ENCODE results near the gene MED7. TPM values are rescaled to one million over a fixed set of nuclear protein-coding genes. Genes with fewer than 3 reads are reported as not detected.

Gene MED7
- total RNA-seq, 1 experiment from 2014 or later: 24.1 TPM

DNA sequence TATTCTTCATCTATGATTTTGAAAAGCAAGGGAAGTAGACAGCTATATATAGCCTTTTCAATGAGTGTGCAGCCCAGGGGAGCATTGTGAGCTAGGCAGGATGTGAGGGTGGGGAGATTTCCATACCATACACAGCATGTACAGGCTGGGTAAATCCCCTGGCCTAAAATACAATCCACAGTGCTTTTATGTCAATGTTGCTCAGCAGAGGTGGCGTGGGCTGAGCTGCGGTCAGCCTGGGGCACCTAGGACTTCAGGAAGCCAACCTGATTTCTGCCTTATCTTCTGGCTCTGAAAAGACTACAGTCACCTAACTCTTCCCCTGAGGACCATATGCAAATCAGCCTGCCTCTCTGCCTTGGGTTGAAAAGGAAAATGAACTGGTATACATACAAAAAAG is 29.7 kb upstream of the MED7 start:
- H3K27me3 Mint-ChIP-seq (ENCODE audit: unreplicated experiment): peaks cover 10% of the 10 kb centered on the region
- no peak for DNase-seq
- CTCF ChIA-PET: interaction anchor here (0.6 kb wide), 1 partner anchor 30 kb away, joined by 4 read pairs; the partner anchor contains the start of gene MED7
- no peak for TF ChIP-seq CTCF (IDR thresholded peaks at IDR 0.05; ENCODE audit: unreplicated experiment)
- H3K27ac Mint-ChIP-seq (ENCODE audit: unreplicated experiment): no peak overlapping the region
- intact Hi-C loops (cut with micrococcal nuclease; ENCODE audit: unreplicated experiment): no loop called here
- no peaks in the 10 kb centered on the region for H3K4me1 Mint-ChIP-seq (ENCODE audit: low read depth, unreplicated experiment)
- no peaks in the 10 kb centered on the region for H3K9me3 Mint-ChIP-seq (ENCODE audit: low read depth, unreplicated experiment)
- H3K36me3 Mint-ChIP-seq (ENCODE audit: insufficient read depth, unreplicated experiment): no peaks in the 10 kb centered on the region
- BruUV-seq (replicated peaks): no TSS peak
- no peak overlapping the region for H3K4me3 Mint-ChIP-seq (ENCODE audit: low read depth, unreplicated experiment)

DNA sequence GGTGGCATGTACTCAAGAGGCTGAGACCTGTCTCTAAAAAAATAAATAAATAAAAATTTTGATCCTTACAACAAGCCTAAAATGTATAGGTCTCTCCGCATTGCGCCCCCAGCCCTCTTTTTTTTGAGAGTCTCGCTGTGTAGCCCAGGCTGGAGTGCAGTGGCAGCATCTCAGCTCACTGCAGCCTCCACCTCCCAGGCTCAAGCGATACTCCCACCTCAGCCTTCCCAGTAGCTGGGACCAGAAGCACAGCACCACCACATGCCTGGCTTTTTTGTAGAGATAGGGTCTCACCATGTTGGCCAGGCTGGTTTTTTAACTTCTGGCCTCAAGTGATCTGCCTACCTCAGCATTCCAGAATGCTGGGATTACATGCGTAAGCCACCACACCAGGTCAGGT is 25.6 kb upstream of the MED7 start:
- no TSS peak for BruUV-seq (replicated peaks)
- Mint-ChIP-seq H3K4me3 (ENCODE audit: low read depth, unreplicated experiment) (no peak overlapping the region), H3K27me3 (ENCODE audit: unreplicated experiment) (peaks cover 27% of the 10 kb centered on the region), H3K4me1 (ENCODE audit: low read depth, unreplicated experiment) (no peaks in the 10 kb centered on the region), H3K9me3 (ENCODE audit: low read depth, unreplicated experiment) (no peaks in the 10 kb centered on the region), H3K27ac (ENCODE audit: unreplicated experiment) (no peak overlapping the region), H3K36me3 (ENCODE audit: insufficient read depth, unreplicated experiment) (no peaks in the 10 kb centered on the region)
- CTCF ChIA-PET: interaction anchor here (1.6 kb wide), 1 partner anchor 19 kb away, joined by 5 read pairs; no protein-coding TSS in a partner anchor
- intact Hi-C loops (cut with micrococcal nuclease; ENCODE audit: unreplicated experiment): no loop called here
- no peak for TF ChIP-seq CTCF (IDR thresholded peaks at IDR 0.05; ENCODE audit: unreplicated experiment)
- DNase-seq: no peak

DNA sequence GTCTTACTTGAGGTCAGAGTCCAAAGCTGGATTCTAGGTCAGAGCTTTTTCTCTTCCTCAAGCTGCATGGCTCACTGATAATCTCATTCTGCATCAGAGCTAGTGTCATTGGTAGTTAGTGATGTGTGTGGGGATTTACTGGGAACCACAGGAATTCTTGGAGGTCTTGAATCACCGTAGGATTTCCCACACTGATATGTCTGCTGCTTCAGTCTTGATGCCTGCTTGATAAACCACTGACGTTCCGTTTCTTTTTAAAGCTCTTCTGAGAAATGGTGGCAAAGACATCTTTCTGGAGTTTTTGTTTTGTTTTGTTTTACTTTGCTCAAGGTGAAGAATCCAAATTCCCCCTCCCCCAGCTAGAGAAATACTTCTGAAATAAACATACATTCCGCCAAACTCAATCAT is 24.6 kb upstream of the MED7 start:
- no peak for TF ChIP-seq CTCF (IDR thresholded peaks at IDR 0.05; ENCODE audit: unreplicated experiment)
- CTCF ChIA-PET: interaction anchor here (1.6 kb wide), 1 partner anchor 18 kb away, joined by 5 read pairs; no protein-coding TSS in a partner anchor
- no peak for DNase-seq
- H3K4me3 Mint-ChIP-seq (ENCODE audit: low read depth, unreplicated experiment): no peak overlapping the region
- H3K9me3 Mint-ChIP-seq (ENCODE audit: low read depth, unreplicated experiment): no peaks in the 10 kb centered on the region
- no TSS peak for BruUV-seq (replicated peaks)
- H3K4me1 Mint-ChIP-seq (ENCODE audit: low read depth, unreplicated experiment): no peaks in the 10 kb centered on the region
- intact Hi-C loops (cut with micrococcal nuclease; ENCODE audit: unreplicated experiment): no loop called here
- H3K36me3 Mint-ChIP-seq (ENCODE audit: insufficient read depth, unreplicated experiment): no peaks in the 10 kb centered on the region
- H3K27ac Mint-ChIP-seq (ENCODE audit: unreplicated experiment): no peak overlapping the region
- peaks cover 37% of the 10 kb centered on the region for H3K27me3 Mint-ChIP-seq (ENCODE audit: unreplicated experiment)

- no peak for DNase-seq
- CTCF ChIA-PET: interaction anchor here (1.1 to 1.6 kb wide), 1 partner anchor 18 kb away, joined by 3 to 5 read pairs; no protein-coding TSS in a partner anchor
- TF ChIP-seq CTCF (IDR thresholded peaks at IDR 0.05; ENCODE audit: unreplicated experiment): no peak
- BruUV-seq (replicated peaks): no TSS peak
- intact Hi-C loops (cut with micrococcal nuclease; ENCODE audit: unreplicated experiment): no loop called here
- no peaks in the 10 kb centered on the region for H3K9me3 Mint-ChIP-seq (ENCODE audit: low read depth, unreplicated experiment)
- H3K27ac Mint-ChIP-seq (ENCODE audit: unreplicated experiment): no peak within 1 kb of the TSS
- no peaks in the 10 kb centered on the region for H3K4me1 Mint-ChIP-seq (ENCODE audit: low read depth, unreplicated experiment)
- H3K27me3 Mint-ChIP-seq (ENCODE audit: unreplicated experiment): peaks cover 43% of the 10 kb centered on the region
- H3K4me3 Mint-ChIP-seq (ENCODE audit: low read depth, unreplicated experiment): no peak within 1 kb of the TSS
- H3K36me3 Mint-ChIP-seq (ENCODE audit: insufficient read depth, unreplicated experiment): no peaks in the 10 kb centered on the region
Measured at GRCh38 chr5:157166214-157167213, 23.8 kb upstream of the MED7 start, which contains the start of gene GARIN3. Gene GARIN3, minus strand, starts transcription at chr5:157166264. Its CDS starts 96 bp downstream, at chr5:157166168.
